DMS153 treated with DMSO at 0.1 percent for 48 hours (cell line): ENCODE data around the gene NRF1.
"Not testable (repeated sequence)": the region's sequence is repeated elsewhere in the genome, so short reads cannot be mapped to it uniquely, and the experiment has no call there.

Source experiments
- DNase-seq: peaks from one replicate; lab custom pipeline; 2025; ENCODE audit not compliant: unreplicated experiment; lab: John Stamatoyannopoulos, UW

NRF1 gene

GRCh38 chr7:129646369-129647021 lies 35.0 kb downstream of the NRF1 start:
- no peak for DNase-seq

- no peak for DNase-seq
These were observed 37.7 kb downstream of the NRF1 start for GRCh38 chr7:129649128-129649690.

- no peak for DNase-seq
These were observed 38.7 kb downstream of the NRF1 start for GRCh38 chr7:129650056-129650758.

- no peak for DNase-seq
These were observed 41.4 kb downstream of the NRF1 start for GRCh38 chr7:129652914-129653313.

- no peak for DNase-seq
These were observed 44.3 kb downstream of the NRF1 start for GRCh38 chr7:129655811-129656210.

GRCh38 chr7:129657363-129657762 lies 45.8 kb downstream of the NRF1 start:
- DNase-seq: no peak

GRCh38 chr7:129659907-129660306 lies 48.4 kb downstream of the NRF1 start:
- not testable (repeated sequence) for DNase-seq

GRCh38 chr7:129661645-129662182 lies 50.2 kb downstream of the NRF1 start:
- DNase-seq: no peak

GRCh38 chr7:129663240-129663639 lies 51.7 kb downstream of the NRF1 start:
- not testable (repeated sequence) for DNase-seq

GRCh38 chr7:129664029-129665012 lies 52.8 kb downstream of the NRF1 start:
- DNase-seq: peak; percentile 57

- DNase-seq: no peak
These were observed 53.5 kb downstream of the NRF1 start for GRCh38 chr7:129665013-129665401.

- no peak for DNase-seq
These were observed 55.6 kb downstream of the NRF1 start for GRCh38 chr7:129667116-129667515.

GRCh38 chr7:129667551-129667950 lies 56.0 kb downstream of the NRF1 start:
- no peak for DNase-seq

GRCh38 chr7:129669901-129670300 lies 58.4 kb downstream of the NRF1 start:
- no peak for DNase-seq

- peak; percentile 4 for DNase-seq
These were observed 59.1 kb downstream of the NRF1 start for GRCh38 chr7:129670656-129671055.

GRCh38 chr7:129671266-129671665 lies 59.7 kb downstream of the NRF1 start:
- peak; percentile 58 for DNase-seq

- DNase-seq: not testable (repeated sequence)
These were observed 63.0 kb downstream of the NRF1 start for GRCh38 chr7:129674475-129674874.

- no peak for DNase-seq
These were observed 64.0 kb downstream of the NRF1 start for GRCh38 chr7:129675521-129675920.

- DNase-seq: no peak
These were observed 64.7 kb downstream of the NRF1 start for GRCh38 chr7:129676017-129676897.

GRCh38 chr7:129677796-129678195 lies 66.3 kb downstream of the NRF1 start:
- DNase-seq: no peak
